HCT116 (cell line): Measurements from ENCODE around the gene GRK1. TPM values are rescaled to one million over a fixed set of nuclear protein-coding genes. Genes with fewer than 3 reads are reported as not detected.
A peak's percentile ranks its signal among the peaks of the same experiment; 100 is the strongest.
"Not testable (repeated sequence)": the region's sequence is repeated elsewhere in the genome, so short reads cannot be mapped to it uniquely, and the experiment has no call there.

ENCODE experiments used
- ATAC-seq: fragments of 200-7000 bp; cut with Tn5 transposase; 2 replicates; pipeline ENCODE4 v1.9.1; 2020; ENCODE audit warnings: mild to moderate bottlenecking, moderate library complexity
- BruUV-seq: library from RNA; stranded (reverse); fragments of 400-500 nt; replicated peaks from 2 replicates; lab custom pipeline; 2021; lab: Mats Ljungman, UMichigan
- CTCF ChIA-PET: fragments of 300-600 bp; sonication (Branson Sonifier 250); formaldehyde crosslinking; loops from one replicate; lab custom pipeline; 2021; ENCODE audit warnings: antibody characterized with exemption; lab: Charles Lee
- POLR2A ChIA-PET: fragments of 300-600, 350-600 bp; sonication (Branson Sonifier 250); formaldehyde crosslinking; loops from one replicate; lab custom pipeline; 2021; ENCODE audit warnings: antibody characterized with exemption; lab: Charles Lee
- RAD21 ChIA-PET, 2 experiments: fragments of 300-600 bp; sonication (Branson Sonifier 250); formaldehyde crosslinking; loops; one replicate each; lab custom pipeline; 2023; ENCODE audit warnings: low total read pairs in 2 of 2; ENCODE audit not compliant: uncharacterized antibody in 2 of 2, unreplicated experiment in 2 of 2, low non-redundant PET in 1 of 2; lab: Charles Lee
- DNase-seq: peaks from one replicate; pipeline ENCODE4 v3.0.0-alpha.2; 2010; ENCODE audit warnings: low read depth, low spot score
- H2AFZ ChIP-seq: fragments of 200-600 bp; shearing (Covaris generic), sonication (generic); 2 replicates; pipeline ENCODE4 v1.6.1; 2017; ENCODE audit warnings: low read depth, mixed run types, mixed read lengths, antibody characterized with exemption, low read length; ENCODE audit not compliant: poor library complexity, severe bottlenecking
- H3K27ac ChIP-seq: 2 replicates; pipeline ENCODE4 v1.5.1; 2012; ENCODE audit warnings: low read depth, low read length
- H3K27me3 ChIP-seq: fragments of 200-600 bp; sonication (generic); 2 replicates; pipeline ENCODE4 v1.6.1; 2016; ENCODE audit warnings: mixed run types, low read length, mixed read lengths; ENCODE audit not compliant: insufficient read depth
- H3K36me3 ChIP-seq, 2 experiments: fragments of 200-500 bp in 1 of 2; fragments of 200-600 bp in 1 of 2; sonication (Bioruptor generic) in 1 of 2; sonication (generic) in 1 of 2; 2 replicates each; pipeline versions ENCODE4 v1.5.1 to v1.6.1; 2014 to 2016; ENCODE audit warnings: low read length in 2 of 2, inconsistent platforms in 1 of 2, mixed read lengths in 1 of 2, mixed run types in 1 of 2; ENCODE audit not compliant: insufficient read depth in 2 of 2, control insufficient read depth in 1 of 2
- H3K4me1 ChIP-seq, 2 experiments: fragments of 200-600 bp in 1 of 2; sonication (generic) in 1 of 2; 2 replicates each; pipeline versions ENCODE4 v1.5.1 to v1.6.1; 2012 to 2017; ENCODE audit warnings: low read length in 2 of 2, inconsistent platforms in 1 of 2, mild to moderate bottlenecking in 1 of 2, mixed read lengths in 1 of 2, mixed run types in 1 of 2, moderate library complexity in 1 of 2; ENCODE audit not compliant: insufficient read depth in 2 of 2, control insufficient read depth in 1 of 2
- H3K4me2 ChIP-seq: fragments of 200-600 bp; sonication (generic); 2 replicates; pipeline ENCODE4 v1.6.1; 2017; ENCODE audit warnings: mixed run types, low read length, mixed read lengths
- H3K4me3 ChIP-seq, 2 experiments: fragments of 200-600 bp in 1 of 2; sonication (generic) in 1 of 2; replicated peaks in 1 of 2; 2 replicates each; pipeline ENCODE4 v1.5.1; 2011 to 2016; ENCODE audit warnings: low read length in 2 of 2, control low read depth in 1 of 2, low read depth in 1 of 2, mild to moderate bottlenecking in 1 of 2, mixed read lengths in 1 of 2, mixed run types in 1 of 2
- H3K79me2 ChIP-seq: fragments of 200-600 bp; sonication (generic); 2 replicates; pipeline ENCODE4 v1.6.1; 2017; ENCODE audit warnings: mild to moderate bottlenecking, mixed run types, low read length, moderate library complexity, mixed read lengths; ENCODE audit not compliant: insufficient read depth
- H3K9ac ChIP-seq: fragments of 200-600 bp; sonication (generic); 2 replicates; pipeline ENCODE4 v1.6.1; 2016; ENCODE audit warnings: low read length, mixed read lengths
- H3K9me2 ChIP-seq: fragments of 200-600 bp; sonication (generic), shearing (Covaris generic); 2 replicates; pipeline ENCODE4 v1.6.1; 2017; ENCODE audit warnings: mixed run types, mild to moderate bottlenecking, moderate library complexity; ENCODE audit not compliant: insufficient read depth
- H3K9me3 ChIP-seq, 2 experiments: fragments of 200-500 bp in 1 of 2; fragments of 200-600 bp in 1 of 2; sonication (Bioruptor generic) in 1 of 2; sonication (generic) in 1 of 2; 2 replicates each; pipeline ENCODE4 v1.6.1; 2014 to 2017; ENCODE audit warnings: low read length in 2 of 2, mixed read lengths in 2 of 2, inconsistent platforms in 1 of 2, low read depth in 1 of 2, mild to moderate bottlenecking in 1 of 2, mixed run types in 1 of 2, moderate library complexity in 1 of 2; ENCODE audit not compliant: control insufficient read depth in 1 of 2, insufficient read depth in 1 of 2
- H4K20me1 ChIP-seq: fragments of 200-600 bp; sonication (generic), shearing (Covaris generic); 2 replicates; pipeline ENCODE4 v1.6.1; 2017; ENCODE audit warnings: mixed run types, mild to moderate bottlenecking, moderate library complexity; ENCODE audit not compliant: insufficient read depth
- CTCF ChIP-seq, 3 experiments: fragments of 200-600 bp in 1 of 3; sonication (generic) in 1 of 3; IDR thresholded peaks in 2 of 3; conservative IDR thresholded peaks in 1 of 3; 2 replicates each; pipeline ENCODE4 v1.5.1; 2012 to 2017; ENCODE audit warnings: low read depth in 2 of 3, low read length in 2 of 3, antibody characterized with exemption in 1 of 3, borderline replicate concordance in 1 of 3, control low read depth in 1 of 3, mild to moderate bottlenecking in 1 of 3, mixed read lengths in 1 of 3, mixed run types in 1 of 3, moderate library complexity in 1 of 3; ENCODE audit not compliant: insufficient read depth in 1 of 3
- RAD21 ChIP-seq: IDR thresholded peaks from 2 replicates; pipeline ENCODE4 v1.6.1; 2012; ENCODE audit warnings: low read depth, mild to moderate bottlenecking
- intact Hi-C: fragments of 100-400 bp; cut with micrococcal nuclease; formaldehyde crosslinking; loops from 2 replicates; pipeline ENCODE4 v1.10.0; 2022
- total RNA-seq: library from RNA; stranded (reverse); gene quantifications from one replicate; pipeline ENCODE4 v1.2.1, GENCODE V29; 2021; ENCODE audit not compliant: unreplicated experiment

GRK1 gene
- total RNA-seq, 1 experiment from 2014 or later = not detected

DNA sequence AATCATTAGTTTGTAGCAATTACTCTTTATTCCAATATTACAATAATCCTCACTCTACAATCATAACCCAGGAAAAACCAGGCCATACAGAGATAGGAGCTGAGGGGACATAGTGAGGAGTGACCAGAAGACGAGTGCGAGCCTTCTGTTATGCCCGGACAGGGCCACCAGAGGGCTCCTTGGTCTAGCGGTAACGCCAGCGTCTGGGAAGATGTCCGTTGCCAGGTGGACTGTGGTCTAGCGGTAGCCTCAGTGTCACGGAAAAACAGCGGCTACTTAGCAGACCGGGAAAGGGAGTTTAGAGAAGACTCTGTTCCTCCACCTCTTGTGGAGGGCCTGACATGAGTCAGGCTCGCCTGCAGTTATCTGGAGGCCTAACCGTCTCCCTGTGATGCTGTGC, 45.5 kb upstream of the GRK1 start:
- H3K4me3 ChIP-seq, H2AFZ ChIP-seq, POLR2A ChIA-PET, H3K27me3 ChIP-seq, H3K9me2 ChIP-seq, BruUV-seq, H3K4me1 ChIP-seq, CTCF ChIA-PET, RAD21 ChIA-PET, H3K27ac ChIP-seq, DNase-seq, H3K4me2 ChIP-seq, H3K9ac ChIP-seq, H3K9me3 ChIP-seq: not testable (repeated sequence)
- Histone ChIP-seq H3K79me2 (peaks cover 97% of the 10 kb centered on the region), H4K20me1 (peaks cover 13% of the 10 kb centered on the region; the same call in 1 of the 2 replicates), H3K36me3 (peaks cover 15 to 41% of the 10 kb centered on the region in 2 experiments)
- TF ChIP-seq RAD21 (peak; percentile 49), CTCF (IDR thresholded peaks at IDR 0.05 in 2 of 3, conservative IDR thresholded peaks at IDR 0.05 in 1 of 3; ENCODE audit: borderline replicate concordance in 1 of 3, insufficient read depth in 1 of 3, low read depth in 2 of 3, low read length in 2 of 3) (peak; percentile 24 to 50 (median 45); a peak in 4 of 6 replicates)
- intact Hi-C loops = loop anchor here (2.0 kb wide), 1 partner anchor 605 kb away; no protein-coding TSS in a partner anchor
- peak; percentile 44; the same call in 1 of the 2 replicates for ATAC-seq

- CTCF ChIA-PET, H3K4me1 ChIP-seq, H3K9ac ChIP-seq, H3K27me3 ChIP-seq, DNase-seq, H3K27ac ChIP-seq, BruUV-seq, H3K4me2 ChIP-seq, H3K4me3 ChIP-seq, POLR2A ChIA-PET, H3K9me3 ChIP-seq, ATAC-seq, RAD21 ChIA-PET, H3K9me2 ChIP-seq, H2AFZ ChIP-seq: not testable (repeated sequence)
- intact Hi-C loops = loop anchor here (2.0 kb wide), 1 partner anchor 605 kb away; no protein-coding TSS in a partner anchor
- Histone ChIP-seq H3K36me3 (peaks cover 16 to 43% of the 10 kb centered on the region in 2 experiments), H4K20me1 (peaks cover 16% of the 10 kb centered on the region; the same call in 1 of the 2 replicates), H3K79me2 (peaks cover 97% of the 10 kb centered on the region)
Measured at GRCh38 chr13:113621986-113622550, 45.0 kb upstream of the GRK1 start.
